Activated gamma-delta T cell (primary cell): ENCODE data around the gene CNTNAP2.

Source experiments
- DNase-seq: peaks from one replicate; lab custom pipeline; 2025; lab: John Stamatoyannopoulos, UW

The CNTNAP2 gene

GRCh38 chr7:146296028-146296427 lies 179.4 kb downstream of the CNTNAP2 start:
- DNase-seq: no peak

DNA sequence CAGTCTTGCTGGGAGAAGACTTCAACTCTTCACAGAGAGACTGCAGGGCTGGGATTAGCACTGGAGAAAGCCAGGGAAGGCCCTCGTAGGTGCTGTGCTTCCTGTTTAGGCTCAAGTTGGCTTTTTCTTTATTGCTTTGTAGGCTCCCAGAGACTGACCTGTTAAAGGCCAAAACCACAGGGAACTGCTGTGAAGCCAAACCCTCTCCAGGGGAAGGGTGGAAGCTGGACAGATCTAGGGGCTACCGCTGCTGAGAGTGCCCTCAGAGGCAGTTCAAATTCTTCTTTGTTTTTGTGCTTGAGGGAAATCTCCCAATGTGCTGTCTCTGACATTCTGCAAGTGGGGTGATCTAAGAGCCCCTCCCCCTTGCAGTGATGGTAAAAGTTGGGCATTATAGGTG lies 198.4 kb downstream of the CNTNAP2 start:
- DNase-seq: no peak

DNA sequence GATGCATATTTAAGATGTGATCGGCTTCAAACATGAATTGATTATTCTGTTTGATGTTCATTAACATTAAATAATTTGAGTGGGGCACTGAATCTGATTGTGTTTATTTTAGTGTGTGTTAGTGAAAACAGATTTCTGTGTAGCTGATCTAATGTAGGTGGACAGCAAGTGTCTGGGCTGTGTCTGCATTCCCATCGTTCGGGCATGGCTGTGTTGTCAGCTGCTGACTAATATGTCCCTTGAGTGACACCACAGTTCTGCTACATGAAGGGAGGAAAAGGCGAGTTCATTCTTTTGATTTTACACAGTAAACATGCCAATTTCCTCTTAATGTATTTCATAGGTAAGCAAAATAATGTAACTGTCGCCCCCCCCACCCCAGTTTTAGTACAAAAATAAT lies 203.0 kb downstream of the CNTNAP2 start:
- DNase-seq: no peak

- no peak for DNase-seq
Measured at GRCh38 chr7:146321301-146321700, 204.7 kb downstream of the CNTNAP2 start.

GRCh38 chr7:146331369-146331768 lies 214.8 kb downstream of the CNTNAP2 start:
- no peak for DNase-seq

- no peak for DNase-seq
Measured at GRCh38 chr7:146345251-146345650, 228.7 kb downstream of the CNTNAP2 start.

GRCh38 chr7:146346096-146346495 lies 229.5 kb downstream of the CNTNAP2 start:
- no peak for DNase-seq

- DNase-seq: no peak
Measured at GRCh38 chr7:146355216-146355615, 238.6 kb downstream of the CNTNAP2 start.

DNA sequence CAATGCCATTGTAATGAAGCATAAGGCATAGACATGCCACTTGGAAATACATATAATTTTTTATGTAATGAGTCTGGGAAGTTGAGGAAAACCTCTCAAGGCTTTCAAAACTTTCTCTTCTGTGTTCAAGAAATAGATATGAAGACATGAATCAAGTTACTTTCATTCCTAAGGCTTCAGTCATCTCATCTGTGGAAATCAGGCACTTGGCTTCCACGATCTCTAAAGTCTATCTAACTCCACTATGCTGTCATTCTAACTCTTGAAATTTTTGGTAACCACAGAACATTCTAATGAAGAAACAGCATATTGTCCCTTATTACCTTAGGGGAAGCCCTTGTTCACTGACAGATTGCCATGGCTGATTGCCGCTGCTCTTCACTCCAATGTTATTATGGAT lies 242.6 kb downstream of the CNTNAP2 start:
- no peak for DNase-seq

DNA sequence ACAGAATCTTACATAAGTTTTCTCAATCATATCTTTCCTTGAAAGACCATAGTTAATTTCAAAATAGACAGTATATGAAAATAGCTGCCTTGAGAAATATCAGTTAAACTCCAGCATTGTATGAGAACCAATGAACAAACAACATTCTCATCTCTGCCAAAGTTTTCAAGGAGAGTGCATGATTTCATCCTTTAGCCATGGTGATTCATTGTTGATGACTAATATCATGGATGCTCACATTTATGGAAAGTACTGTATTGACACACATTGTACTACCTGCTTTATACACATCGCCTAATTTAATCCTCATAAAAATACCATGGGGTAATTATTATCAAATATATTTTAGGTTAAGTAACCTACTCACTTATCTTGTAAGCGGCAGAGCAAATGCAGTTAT lies 250.3 kb downstream of the CNTNAP2 start:
- DNase-seq: no peak

GRCh38 chr7:146370171-146370570 lies 253.6 kb downstream of the CNTNAP2 start:
- DNase-seq: no peak

DNA sequence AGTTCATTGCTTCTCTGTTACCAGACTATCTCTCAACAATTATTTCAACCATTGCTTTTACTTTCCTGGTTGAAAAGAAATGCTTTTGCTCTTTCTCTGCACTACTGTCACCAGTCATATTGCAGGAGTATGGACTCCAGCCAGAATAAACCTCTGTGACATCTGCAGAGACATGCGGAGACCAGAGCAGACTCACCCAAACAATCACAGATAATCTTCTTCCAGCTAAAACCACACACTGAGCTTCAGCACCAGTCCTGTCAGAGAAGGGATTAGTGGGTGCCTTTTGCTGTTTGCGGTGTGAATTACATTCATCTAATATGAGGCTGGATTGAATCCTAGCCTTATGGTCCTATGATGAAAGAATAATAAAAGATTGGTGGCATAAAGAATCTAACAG lies 258.6 kb downstream of the CNTNAP2 start:
- no peak for DNase-seq

- no peak for DNase-seq
Measured at GRCh38 chr7:146378196-146378595, 261.6 kb downstream of the CNTNAP2 start.

GRCh38 chr7:146387140-146387539 lies 270.5 kb downstream of the CNTNAP2 start:
- no peak for DNase-seq

DNA sequence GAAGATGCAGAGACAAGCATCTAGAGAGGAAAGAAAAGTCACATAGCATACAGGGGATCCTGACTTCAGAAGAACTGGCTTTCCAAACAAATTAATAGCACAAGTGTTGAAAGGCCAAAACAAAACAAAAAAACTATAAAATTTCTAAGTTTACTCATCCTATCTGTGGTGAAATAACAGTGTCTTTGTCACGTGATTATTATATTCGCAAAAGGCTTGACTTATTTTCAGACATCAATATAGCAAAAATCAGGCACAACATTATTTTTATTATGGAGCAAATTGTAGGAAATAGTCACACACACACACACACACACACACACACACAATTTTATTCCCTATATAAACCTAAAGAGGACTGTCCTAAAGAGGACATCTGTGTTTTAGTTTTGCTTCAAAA lies 272.3 kb downstream of the CNTNAP2 start:
- DNase-seq: no peak

GRCh38 chr7:146393346-146393745 lies 276.7 kb downstream of the CNTNAP2 start:
- no peak for DNase-seq

- no peak for DNase-seq
Measured at GRCh38 chr7:146397141-146397540, 280.5 kb downstream of the CNTNAP2 start.

GRCh38 chr7:146401939-146402338 lies 285.3 kb downstream of the CNTNAP2 start:
- DNase-seq: no peak

DNA sequence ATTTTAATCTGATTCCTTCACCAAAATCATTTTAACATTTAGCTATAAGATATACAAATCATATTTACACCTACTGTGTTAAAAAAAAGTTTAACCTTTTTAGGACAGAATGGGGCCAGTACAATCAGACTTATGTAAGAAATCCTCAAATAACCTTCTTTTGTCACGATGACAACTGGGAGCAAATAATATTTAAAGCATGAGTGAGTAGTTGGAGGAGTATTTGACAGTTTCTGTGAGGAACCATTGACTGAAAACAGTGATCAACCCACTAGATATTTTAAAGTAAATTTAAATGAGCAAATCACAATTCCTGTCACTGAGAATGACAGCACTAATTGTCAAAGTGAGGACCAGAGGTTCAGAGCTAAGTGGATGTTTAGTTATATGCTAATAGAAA lies 289.1 kb downstream of the CNTNAP2 start:
- no peak for DNase-seq

DNA sequence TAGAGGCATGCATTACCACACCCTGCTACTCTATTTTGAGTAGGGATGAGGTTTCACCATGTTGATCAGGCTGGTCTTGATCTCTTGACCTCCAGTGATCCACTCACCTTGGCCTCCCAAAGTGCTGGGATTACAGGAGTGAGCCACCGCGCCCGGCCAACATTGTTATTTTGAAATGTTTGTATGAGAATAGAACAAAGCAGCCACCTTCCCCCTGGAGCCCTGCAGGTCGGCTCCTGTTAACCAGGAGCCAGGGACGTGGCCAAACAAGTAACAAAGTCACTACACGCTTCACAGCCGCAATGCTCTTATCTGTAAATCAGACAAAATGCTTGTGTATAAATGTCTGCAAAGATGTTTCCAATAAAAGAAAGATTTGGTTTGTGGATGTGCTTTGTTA lies 295.4 kb downstream of the CNTNAP2 start:
- DNase-seq: no peak

GRCh38 chr7:146412781-146413180 lies 296.2 kb downstream of the CNTNAP2 start:
- DNase-seq: no peak

DNA sequence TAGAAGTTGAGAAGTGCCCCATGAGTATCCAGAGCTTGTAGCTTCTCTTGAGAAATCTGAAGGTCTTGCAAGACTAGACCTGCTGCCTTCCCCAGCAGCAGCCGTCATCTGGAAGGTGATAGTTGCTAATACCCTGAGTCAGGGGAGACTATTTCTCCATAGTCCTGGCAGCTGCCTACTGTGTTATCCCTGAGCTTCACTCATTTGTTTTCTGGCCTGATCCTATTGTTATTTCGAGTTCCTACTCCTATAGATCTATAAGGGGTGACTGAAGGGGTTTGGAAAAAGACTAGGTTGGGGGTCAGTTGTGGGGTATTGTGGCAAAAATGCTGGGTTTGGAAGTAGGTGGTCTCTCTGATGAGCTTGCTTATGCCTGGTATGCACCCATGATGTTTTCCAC lies 297.8 kb downstream of the CNTNAP2 start:
- no peak for DNase-seq

DNA sequence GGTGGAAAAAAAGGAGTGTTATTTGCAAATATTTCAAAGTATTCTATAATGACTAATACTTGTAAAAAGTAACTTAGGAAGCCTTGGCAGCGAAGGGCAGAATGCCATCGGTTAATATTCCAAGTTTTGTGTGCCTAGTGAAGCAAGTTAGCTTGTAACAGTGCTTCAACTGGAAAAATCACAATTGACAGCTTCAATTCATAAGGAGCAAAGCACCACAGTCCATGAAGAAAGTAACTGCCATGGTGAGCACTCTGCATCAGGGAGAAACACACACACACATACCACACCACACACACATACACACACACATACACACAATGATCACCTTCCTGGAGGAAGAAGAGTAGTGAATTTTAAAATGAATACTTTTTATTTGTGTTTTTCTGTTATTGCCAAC lies 298.3 kb downstream of the CNTNAP2 start:
- no peak for DNase-seq

GRCh38 chr7:146417176-146417575 lies 300.6 kb downstream of the CNTNAP2 start:
- no peak for DNase-seq

DNA sequence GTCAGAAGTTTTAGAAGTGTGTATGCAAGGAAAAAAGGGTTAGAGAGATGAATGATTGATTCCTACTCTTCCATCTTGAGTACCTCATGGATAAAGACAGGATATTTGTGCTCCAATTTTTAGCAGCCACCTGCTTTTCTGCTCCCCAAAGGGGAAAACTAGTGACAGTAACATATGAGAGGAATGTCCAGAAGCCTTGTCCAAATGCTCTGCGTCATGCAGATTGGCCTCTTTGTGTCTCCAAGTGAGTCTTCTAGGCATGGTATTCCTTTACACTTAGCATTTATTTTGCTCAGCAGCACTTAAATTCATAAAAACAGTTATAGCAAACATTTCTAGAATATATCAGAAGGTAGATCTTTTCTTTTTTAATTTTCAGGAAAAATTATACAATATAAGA lies 306.8 kb downstream of the CNTNAP2 start:
- no peak for DNase-seq
